Stimulated activated CD8-positive, alpha-beta memory T cell treated with anti-CD3 and anti-CD28 coated beads, Interleukin-12 subunit alpha, Interleukin-12 subunit beta, amount 100 ng/mL, for 24 hours (primary cell): ENCODE data around the gene TBKBP1.

Experiments
- DNase-seq: peaks from one replicate; pipeline ENCODE4 v3.0.0-alpha.2; 2020; ENCODE audit errors: extremely low read depth

The TBKBP1 gene

GRCh38 chr17:47693731-47694580 lies at the start of gene TBKBP1:
TBKBP1 (plus strand) TSS chr17:47694161; CDS start chr17:47696113, 1,952 bp downstream.
- no peak for DNase-seq

GRCh38 chr17:47644324-47644723 lies 49.6 kb upstream of the TBKBP1 start:
- DNase-seq: no peak

- DNase-seq: peak; percentile 97
Observed at GRCh38 chr17:47649153-47649971, 44.6 kb upstream of the TBKBP1 start, which contains the start of gene KPNB1. KPNB1 (plus strand) TSS chr17:47649919; CDS start chr17:47650245, 326 bp downstream.

GRCh38 chr17:47649972-47650524 lies 43.9 kb upstream of the TBKBP1 start:
- no peak for DNase-seq

- peak; percentile 93 for DNase-seq
Observed at GRCh38 chr17:47650525-47651522, 43.1 kb upstream of the TBKBP1 start.

- DNase-seq: no peak
Observed at GRCh38 chr17:47651704-47652103, 42.3 kb upstream of the TBKBP1 start.

GRCh38 chr17:47652570-47652969 lies 41.4 kb upstream of the TBKBP1 start:
- no peak for DNase-seq

- DNase-seq: no peak
Observed at GRCh38 chr17:47653442-47653841, 40.5 kb upstream of the TBKBP1 start.

GRCh38 chr17:47654991-47655390 lies 39.0 kb upstream of the TBKBP1 start:
- DNase-seq: no peak

- no peak for DNase-seq
Observed at GRCh38 chr17:47660064-47660492, 33.9 kb upstream of the TBKBP1 start.

GRCh38 chr17:47663912-47664623 lies 29.9 kb upstream of the TBKBP1 start:
- no peak for DNase-seq

GRCh38 chr17:47664624-47664941 lies 29.4 kb upstream of the TBKBP1 start:
- no peak for DNase-seq

GRCh38 chr17:47665655-47666054 lies 28.3 kb upstream of the TBKBP1 start:
- no peak for DNase-seq

- no peak for DNase-seq
Observed at GRCh38 chr17:47669081-47669480, 24.9 kb upstream of the TBKBP1 start.

GRCh38 chr17:47670064-47670463 lies 23.9 kb upstream of the TBKBP1 start:
- DNase-seq: no peak

GRCh38 chr17:47674499-47674898 lies 19.5 kb upstream of the TBKBP1 start:
- DNase-seq: no peak

- no peak for DNase-seq
Observed at GRCh38 chr17:47675380-47676198, 18.4 kb upstream of the TBKBP1 start.

GRCh38 chr17:47676199-47676472 lies 17.8 kb upstream of the TBKBP1 start:
- no peak for DNase-seq

GRCh38 chr17:47676510-47677165 lies 17.3 kb upstream of the TBKBP1 start:
- no peak for DNase-seq
